Fibroblast of gingiva (primary cell): ENCODE data around the gene PCBP3.
"Not testable (repeated sequence)": the region's sequence is repeated elsewhere in the genome, so short reads cannot be mapped to it uniquely, and the experiment has no call there.

Source experiments
- DNase-seq: peaks from one replicate; pipeline ENCODE4 v3.0.0-alpha.2; 2011; ENCODE audit warnings: low read depth

The PCBP3 gene

DNA sequence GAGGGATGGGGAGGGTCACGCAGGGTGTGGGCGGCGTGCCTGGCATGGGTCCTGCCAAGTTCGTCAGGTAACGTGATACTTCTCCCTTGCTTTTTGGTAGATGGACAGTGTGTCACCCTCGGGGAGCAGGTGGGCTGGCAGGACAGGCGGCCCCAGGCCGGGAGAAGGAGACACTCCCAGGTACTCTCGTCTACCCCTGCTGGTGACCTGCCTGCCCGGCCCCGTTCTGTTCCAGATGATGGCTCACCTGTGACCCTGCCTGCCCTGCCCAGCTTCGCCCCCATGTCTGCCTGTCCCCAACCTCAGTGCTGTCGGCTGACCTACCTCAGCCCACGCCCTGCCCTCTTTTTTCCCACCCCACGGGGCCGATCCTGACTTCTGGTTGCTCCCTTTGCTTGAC, 144.7 kb downstream of the PCBP3 start:
- DNase-seq, result no peak

DNA sequence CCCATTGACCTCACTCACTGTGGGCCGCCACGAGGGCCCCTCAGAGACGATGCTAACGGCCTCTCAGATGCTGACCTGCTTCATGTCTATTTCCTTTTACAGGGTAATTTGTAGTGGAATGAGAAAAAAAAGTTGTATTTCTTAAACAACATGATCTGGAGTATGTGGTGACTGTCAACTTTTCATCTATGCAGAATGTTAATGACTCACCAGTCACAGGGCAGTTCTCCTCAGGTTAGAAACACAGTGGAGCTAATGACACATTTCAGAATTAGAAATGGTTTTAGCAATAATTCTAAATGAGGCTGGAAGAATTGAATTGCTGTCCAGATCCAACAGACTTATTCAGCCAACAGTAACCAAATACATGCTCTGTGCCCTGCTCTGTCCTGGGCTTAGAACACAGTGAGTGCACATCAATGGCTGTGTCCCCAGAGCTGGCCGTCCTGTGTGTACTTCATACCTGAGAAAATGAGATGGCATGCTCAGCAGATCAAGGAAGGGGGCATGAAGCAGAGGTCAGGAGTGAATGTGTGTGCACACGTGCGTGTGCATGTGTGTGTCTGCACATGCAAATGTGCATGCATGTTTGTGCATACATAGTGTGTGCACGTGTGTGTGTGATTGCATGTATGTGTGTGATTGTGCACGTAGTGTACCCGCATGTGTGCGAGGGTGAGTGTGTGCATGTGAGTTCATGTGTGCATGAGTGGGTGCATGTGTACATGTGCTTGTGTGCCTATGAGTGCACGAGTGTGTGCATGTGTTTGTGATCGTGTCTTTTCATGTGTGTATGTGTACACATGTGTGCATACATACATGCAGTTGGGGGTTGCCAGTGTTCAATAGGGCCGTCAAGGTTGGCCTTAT, 145.3 kb downstream of the PCBP3 start:
- no peak for DNase-seq

DNA sequence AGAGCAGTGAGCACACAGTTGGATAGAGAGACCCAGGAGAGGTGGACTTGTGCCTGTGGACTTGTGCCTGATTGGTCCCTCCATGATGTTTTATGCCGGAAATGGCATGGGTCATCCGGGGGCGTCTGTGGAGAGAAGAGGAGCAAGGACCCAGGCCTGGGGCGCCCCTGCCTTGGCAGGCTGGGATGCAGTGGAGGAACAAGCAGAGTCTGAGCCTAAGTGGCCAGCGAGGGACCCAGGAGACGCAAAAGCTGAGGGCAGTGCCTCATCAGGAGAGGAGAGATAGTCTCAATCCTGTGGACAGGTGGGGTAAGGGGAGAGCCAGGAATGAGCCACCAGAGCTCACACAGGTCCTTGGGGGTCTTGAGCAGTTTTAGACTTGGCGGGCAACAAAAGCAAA, 146.9 kb downstream of the PCBP3 start:
- DNase-seq, result no peak

DNA sequence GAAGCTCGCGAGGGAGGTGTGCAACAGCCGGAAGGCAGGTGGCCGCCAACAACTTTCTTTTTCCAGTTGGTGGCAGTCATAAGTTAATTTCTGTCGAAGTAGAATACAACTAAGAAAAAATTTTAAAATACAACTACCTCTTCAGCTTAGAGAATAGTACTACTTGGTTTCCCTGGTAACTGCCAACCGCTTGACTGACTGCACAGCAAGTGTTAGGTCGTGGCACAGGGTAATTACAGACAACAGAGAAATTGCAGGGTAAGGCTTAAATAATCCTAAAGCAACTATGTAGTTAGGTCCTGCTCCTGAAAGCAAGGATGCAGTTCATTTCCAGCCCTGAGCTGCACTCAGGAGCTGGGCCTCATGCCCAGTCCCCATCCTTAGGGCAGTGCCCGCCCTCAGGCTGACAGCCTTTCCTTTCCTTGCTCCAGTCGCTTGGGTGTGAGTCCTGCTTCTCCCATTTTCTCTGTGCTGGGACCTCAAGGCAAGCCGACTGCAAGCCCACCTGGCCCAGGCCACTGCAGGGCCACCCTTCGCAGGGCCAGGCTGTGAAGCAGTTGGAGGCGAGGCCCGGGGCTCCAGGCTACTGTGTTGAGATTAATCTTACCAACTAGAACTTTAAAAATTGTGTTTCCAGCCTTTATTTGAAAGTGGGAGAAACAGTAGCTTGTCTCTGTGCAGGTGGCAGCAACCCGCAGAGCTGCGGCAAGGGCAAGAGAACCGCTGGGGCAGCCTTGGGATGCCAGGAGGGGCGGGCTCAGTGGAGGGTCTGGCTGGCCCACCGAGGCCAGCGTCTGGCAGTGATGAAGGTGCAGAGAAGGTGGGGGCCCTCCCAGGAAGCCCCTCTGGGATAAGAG, 148.3 kb downstream of the PCBP3 start:
- DNase-seq, result no peak

DNA sequence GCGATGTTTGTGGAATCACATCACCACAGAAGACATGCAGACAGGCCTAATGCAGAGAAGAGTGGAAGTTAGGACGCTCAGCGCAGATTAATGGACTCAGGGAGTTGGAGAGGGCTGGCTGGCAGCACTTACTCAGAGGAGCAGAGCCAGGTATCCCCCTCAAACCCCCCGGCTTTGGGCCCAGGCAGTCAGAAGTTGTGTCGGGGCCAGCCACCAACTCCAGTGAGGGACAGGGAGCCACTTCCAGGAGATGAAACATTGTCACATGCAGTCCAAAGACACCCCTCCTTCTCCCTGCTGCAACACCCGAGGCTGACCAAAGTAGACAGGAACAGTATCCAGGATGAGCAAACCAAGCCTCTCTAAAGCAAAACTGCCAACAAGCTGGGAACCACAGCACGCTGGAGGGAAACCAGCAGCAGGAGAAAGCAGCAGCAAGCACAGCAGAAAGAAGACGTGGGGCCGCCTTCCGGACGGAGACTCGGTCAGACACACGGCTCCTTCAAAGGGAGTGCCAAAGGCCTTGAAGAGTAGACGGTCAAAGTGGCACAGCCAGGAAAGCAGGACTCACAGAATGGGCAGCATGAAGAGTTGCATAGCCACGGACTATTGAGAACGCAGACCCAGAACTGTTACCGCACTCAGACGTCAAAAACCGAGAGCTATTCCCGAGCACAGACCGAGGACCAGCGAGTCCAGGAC, 149.3 kb downstream of the PCBP3 start:
- DNase-seq, result no peak

DNA sequence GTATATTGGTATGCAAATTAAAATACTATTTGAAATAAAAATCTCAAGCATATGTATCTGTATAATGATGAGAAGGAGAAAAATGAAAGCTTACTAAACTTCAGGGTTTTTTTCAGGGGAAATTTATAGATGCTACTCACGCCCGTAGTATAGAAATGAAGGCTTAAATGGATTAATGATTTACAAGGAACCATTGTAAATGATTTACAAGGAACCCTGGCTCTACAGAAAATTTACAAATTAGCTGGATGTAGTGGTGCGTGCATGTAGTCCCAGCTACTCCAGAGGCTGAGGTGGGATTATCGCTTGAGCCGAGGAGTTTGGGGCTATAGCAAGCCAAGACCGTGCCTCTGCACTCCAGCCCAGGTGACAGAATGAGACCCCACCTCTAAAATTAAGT, 150.5 kb downstream of the PCBP3 start:
- no peak for DNase-seq

DNA sequence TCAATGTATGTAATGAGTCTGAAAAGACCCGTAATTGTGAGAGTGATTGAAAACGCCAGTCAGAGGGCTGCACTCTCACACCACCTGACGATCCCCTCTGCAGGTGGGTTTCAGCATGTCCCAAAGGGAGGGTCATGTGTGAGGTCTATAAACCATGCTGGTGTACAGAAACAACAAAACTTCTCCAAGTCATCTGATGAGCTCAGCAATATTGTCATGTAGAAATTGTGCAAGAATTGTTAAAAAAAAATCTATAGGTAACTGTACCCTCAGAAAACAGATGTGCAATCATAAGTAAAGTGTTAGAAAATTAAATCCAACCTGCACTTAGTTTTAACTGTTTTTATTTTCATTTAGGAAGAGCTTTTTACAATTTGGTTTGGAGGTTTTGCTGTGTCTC, 152.5 kb downstream of the PCBP3 start:
- DNase-seq, result no peak

DNA sequence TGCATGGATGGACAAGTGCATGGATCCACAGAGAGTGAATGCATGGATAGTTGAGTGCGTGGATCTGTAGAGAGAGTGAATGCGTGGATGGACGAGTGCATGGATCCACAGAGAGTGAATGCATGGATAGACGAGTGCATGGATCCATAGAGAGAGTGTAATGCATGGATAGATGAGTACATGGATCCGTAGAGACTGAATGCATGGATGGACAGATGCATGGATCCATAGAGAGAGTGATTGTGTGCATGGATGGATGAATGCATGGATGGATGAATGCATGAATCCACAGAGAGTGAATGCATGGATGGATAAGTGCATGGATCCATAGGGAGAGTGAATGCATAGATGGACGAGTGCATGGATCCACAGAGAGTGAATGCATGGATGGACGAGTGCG, 153.8 kb downstream of the PCBP3 start:
- no peak for DNase-seq

DNA sequence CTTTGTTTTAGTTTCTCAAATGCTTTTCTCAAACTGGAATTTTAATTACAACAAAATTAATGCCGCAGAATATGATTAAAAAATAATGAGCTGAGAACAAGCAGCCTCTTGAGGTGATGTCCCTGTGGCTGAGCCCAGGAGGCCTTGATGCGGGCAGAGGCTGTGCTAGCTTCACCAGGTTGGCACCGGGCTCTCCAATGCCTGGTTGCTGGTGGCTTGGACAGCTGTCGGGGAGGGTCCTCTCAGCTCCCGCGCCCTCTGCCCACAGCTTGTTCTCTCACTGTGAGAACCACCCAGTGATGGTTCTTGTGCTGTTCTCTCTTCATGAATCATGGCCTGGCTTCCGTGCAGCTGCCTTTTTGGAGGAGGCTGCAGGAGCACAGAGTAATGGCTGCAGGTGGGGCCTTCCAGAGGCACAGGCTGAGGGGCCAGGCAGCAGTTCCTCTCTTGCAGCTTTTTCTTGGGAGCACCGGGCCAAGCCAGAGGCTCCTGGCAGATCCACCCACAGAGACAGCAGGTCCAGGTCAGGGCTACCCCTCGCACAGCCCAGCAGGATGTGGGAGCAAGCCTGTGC, 156.3 kb downstream of the PCBP3 start:
- no peak for DNase-seq

DNA sequence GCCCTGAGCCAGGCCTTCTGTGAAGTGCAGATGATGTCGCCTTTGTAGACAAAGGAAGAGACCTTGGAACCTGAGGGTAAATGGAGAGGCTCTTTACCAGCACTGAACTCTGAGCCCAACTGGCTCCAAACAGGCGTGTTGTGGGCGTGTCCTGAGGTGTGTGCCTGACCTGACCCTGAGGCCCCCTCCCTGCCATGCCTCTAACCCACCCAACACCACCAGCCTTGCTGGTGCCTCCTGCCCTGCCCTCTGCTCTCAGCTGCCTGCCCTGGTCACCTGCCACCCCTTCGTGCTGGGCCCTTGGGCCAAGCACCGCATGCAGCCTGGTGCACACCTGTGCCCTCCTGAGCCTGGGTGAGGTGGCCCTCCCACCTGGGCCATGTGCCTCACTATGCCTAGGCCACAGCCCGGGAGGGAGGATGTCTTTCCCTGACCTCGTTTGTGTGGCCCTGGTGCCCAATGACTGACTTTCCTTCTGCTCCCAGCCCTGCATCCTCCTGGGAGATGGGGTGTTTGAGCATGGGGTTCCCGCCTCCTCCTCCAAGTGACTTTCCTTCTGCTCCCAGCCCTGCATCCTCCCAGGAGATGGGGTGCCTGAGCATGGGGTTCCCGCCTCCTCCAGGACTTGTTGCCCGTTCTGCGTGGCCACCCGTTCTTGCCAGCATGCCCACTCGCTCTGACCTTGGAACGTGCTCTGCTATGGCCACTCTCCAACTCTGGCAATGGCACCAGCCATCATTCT, 157.0 kb downstream of the PCBP3 start:
- no peak for DNase-seq

DNA sequence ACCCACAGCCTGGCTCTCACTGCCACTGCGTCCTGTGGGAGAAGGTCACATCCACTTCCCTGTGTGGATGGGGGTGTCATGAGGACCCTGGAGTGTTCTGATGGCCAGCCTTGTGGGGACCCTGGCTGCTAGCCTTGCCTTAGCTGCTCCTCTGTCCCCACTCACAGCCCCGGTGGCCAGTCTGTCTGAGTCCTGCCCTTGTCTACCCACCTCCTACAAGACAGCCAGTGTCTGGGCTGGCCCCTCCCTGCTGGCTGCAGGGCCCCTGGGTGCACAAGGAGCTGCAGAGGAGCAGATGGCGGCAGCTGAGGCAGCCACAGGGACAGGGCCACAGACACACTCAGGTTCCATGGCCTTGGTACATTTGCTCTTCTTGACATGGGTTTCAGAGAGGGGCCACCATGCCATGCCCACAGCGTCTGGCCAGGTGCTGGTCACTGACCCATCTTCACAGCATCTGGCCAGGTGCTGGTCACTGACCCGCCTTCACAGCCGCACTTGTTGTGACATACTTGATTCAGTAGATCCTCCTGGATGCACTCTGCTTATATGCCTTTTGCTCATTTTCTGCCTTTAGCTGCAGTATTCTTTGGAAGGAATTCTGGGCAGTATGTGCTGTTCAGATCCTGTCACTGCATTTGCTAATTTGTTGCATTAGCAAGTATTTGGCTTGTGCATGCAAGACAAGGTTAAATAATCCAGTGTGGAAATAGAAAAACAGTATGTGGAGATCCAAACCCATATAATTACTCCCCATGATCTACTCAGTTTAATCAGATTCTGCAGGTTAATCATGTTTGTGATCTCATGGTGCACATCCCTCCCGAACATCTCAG, 157.8 kb downstream of the PCBP3 start:
- no peak for DNase-seq

DNA sequence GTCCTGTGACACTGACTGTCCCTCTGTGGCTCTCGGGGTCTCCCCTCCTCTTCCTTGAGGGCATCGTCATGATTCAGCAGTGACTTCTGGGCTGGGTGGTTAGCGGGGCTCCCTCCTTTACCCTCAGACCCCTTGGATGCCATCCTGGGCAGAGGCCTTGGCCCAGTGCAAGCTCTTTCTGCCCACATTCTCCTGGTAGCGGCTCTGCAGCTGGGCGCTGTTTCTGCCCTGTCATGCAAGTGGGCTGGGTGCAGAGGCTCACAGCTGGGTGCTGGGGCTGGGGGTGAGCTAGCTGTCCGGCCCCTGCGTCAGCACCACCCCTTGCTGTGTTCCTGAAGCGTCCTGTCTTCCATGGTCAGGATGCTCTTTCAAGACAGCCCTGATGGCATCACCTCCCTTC, 158.5 kb downstream of the PCBP3 start:
- no peak for DNase-seq

DNA sequence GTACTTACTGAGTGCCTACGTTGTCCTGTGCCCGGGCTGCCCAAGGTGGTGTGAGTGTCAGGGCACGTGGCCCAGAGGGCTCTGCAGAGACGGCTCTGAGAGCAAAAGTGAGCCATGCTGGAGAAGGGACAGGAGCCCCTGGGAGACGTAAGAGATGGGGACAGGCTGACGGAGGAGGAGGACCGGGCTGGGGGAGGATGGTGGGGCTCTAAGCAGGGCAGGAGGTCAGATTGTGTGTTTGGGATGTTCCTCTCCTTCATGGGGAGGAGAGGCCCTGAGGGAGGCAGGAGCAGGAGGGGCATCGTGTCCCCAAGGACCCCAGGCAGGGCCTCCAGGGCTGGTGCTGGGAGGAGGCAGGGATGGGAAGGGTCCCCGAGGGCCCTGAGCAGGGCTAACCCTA, 158.9 kb downstream of the PCBP3 start:
- no peak for DNase-seq

DNA sequence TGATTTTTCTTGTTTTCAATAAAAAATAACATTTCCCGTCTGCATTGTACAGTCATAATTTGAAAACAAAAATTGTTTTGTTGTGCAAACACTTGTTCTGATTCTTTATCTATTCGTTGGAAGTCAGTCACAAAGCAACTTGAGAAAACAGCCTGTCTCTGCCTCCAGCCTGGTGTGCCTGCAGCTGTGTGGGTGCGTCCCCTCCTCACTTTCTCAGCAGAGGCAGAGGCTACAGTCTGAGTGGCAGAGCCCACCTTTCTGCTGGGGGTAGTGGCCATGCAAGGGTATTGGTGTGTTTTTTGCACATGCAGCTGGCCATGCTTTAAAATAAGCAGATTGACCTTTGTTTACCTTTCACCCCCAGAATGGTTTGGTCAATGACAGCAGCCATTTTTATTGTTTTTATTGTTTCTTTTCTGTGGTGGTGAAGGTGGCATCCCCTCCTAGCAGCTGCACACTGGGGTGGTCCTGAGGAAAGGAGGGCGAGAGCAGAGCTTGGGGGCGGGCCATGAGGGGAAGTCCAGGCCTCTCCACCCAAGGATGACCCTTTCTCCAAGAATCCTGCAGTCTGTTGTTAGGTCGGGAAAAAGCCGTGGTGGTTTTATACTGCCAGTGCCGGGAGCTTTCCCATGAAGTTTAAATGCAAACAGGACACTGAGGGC, 159.6 kb downstream of the PCBP3 start:
- no peak for DNase-seq

DNA sequence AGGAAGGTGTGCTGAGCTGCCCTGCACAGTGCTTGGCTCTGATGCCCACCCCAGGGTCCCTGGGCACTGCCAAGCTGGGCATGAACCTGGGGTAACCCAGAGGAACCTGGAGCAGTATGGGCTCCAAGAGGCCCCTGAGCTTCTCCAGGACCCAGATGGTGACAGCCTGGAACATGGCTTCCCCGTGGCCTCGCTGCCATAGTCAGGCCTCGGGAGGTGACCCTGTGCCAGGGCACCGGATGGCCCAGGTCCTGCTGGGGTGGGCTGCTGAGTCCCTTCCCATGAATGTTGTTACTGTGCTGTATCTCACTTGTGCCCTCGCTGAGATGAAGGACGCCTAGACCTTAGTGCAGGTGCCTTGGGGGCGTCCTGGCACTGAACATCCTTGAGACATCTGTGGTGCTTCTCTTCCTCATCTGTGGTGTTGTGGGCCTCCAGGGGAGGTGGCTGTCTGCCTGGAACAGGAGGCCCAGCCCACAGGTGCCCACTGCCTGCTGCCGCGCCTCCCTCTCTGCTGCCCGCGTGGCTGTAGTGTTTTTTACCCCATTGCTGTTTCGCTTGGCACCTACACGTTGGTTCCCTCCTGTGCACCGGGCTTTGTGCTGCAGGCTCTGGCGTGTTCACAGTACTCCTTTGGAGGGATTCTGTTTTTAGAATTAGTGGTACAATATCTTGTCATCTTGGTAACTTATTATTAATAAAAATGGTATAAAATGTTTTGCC, 160.3 kb downstream of the PCBP3 start:
- no peak for DNase-seq

DNA sequence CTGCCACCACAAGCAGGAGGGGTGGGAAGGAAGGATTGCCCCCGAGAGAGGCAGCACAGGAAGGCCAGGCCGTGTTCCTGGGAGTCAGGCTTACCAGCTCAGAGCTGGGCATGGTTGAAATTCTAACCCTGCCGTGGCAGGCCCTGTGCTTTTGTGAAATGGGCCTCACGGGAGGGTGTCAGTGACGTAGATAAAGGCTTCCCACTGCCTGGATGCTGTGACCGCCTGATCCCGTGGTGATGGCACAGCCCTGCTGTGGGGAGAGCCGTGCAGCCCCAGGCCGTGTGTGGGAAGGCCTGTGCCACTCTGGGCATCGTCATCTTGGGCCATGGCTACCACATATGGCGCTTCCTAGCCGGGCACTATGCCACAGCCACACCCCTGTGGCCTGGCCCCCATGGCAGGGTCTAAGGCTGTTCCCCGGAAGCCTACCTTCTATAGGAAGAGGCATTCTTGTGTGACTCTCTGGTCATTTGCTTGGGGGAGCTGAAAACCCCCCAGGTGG, 161.3 kb downstream of the PCBP3 start:
- no peak for DNase-seq

DNA sequence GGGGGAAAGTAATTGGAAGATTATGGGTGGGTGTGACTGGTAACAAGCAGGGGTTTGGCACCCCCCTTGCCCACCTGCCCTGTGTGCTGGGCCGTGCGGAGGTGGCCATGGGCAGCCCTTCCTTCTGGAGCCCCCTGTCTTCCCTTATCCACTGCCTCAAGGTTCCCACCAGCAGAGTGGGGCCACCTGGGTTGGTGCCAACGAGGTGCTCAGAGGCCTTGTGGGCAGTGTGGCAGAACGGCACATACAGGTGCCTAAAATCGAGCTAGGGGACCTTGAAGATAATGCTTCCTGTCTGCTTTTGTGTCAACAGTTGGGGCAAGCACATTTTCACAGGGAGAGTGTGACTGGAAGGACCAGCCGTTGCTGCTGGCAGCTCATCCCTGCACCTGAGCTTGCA, 161.8 kb downstream of the PCBP3 start:
- DNase-seq, result no peak

DNA sequence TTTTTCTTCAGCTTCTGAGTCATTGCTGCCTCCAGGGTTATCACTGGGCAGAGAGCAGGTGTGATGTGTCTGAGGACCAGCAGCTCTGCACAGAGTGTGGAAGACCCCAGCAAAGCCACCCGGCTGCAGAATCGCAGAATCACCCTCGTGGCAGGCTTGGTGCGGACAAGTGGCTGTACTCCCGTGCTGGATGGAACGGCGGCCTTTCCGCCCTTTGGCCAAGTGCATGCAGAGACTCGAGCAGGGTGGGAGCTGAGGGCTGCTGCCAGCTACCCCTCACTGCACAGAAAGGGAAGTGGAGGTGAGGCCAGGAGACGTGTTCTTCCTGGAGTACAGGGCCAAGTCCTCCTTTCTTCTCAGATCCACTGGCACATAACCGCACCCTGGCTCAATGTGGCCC, 162.5 kb downstream of the PCBP3 start:
- DNase-seq, result no peak

DNA sequence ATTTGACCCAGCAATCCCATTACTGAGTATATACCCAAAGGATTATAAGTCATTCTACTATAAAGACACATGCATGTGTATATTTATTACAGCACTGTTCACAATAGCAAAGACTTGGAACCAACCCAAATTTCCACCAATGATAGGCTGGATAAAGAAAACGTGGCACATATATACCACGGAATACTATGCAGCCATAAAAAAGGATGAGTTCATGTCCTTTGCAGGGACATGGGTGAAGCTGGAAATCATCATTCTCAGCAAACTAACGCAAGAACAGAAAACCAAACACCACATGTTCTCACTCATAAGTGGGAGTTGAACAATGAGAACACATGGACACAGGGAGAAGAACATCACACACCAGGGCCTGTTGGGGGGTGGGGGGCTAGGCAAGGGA, 165.1 kb downstream of the PCBP3 start:
- not testable (repeated sequence) for DNase-seq
